ENCODE measurements around the gene PTCRA.

DNA sequence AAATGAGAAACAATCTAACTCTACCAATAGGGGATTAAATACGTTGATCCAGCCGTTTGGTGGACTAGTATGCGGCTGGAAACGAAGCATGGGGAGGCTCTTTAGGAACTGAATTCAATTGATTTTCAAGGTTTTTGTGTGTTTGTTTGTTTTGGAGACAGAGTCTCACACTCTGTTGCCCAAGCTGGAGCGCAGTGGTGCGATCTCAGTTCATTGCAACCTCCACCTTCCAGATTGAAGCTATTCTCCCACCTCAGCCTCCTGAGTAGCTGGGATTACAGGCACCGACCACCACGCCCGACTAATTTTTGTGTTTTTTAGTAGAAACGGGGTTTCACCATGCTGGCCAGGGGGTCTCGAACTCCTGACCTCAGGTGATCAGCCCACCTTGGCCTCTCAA is 20.5 kb downstream of the PTCRA start:
- TF ChIP-seq EP300 (IDR thresholded peaks at IDR 0.05; ENCODE audit: low read depth) (no peak), POLR2AphosphoS5 (IDR thresholded peaks at IDR 0.05) (no peak), POLR2A (IDR thresholded peaks at IDR 0.05) (no peak)
- TF ChIP-seq, protein P1, sequence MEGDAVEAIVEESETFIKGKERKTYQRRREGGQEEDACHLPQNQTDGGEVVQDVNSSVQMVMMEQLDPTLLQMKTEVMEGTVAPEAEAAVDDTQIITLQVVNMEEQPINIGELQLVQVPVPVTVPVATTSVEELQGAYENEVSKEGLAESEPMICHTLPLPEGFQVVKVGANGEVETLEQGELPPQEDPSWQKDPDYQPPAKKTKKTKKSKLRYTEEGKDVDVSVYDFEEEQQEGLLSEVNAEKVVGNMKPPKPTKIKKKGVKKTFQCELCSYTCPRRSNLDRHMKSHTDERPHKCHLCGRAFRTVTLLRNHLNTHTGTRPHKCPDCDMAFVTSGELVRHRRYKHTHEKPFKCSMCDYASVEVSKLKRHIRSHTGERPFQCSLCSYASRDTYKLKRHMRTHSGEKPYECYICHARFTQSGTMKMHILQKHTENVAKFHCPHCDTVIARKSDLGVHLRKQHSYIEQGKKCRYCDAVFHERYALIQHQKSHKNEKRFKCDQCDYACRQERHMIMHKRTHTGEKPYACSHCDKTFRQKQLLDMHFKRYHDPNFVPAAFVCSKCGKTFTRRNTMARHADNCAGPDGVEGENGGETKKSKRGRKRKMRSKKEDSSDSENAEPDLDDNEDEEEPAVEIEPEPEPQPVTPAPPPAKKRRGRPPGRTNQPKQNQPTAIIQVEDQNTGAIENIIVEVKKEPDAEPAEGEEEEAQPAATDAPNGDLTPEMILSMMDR (IDR thresholded peaks at IDR 0.05) = no peak

Measured in transverse colon (tissue), 4 donors.